ENCODE data around the gene ARHGAP8.

Gene ARHGAP8

DNA sequence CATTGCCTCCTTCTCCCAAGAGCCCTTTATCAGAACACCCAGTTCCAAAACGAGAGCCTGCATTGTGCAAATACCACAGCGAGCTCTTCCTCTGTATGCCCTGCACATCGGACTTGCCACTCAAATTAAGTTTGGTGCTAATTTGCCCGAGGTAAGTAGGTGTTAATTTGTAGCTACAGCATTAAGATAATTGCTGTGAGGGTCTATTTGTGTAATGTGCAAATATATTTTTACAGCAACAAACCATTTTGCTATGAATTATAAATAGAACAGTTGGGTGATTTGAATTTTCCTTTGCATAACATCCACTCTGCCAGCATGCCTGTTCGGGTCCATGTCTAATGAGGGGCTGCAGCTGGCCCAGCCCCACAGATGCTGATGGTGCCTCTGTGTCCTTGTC is 8.1 kb downstream of the ARHGAP8 start:
- peaks cover 12% of the 10 kb centered on the region for H3K4me1 ChIP-seq (ENCODE audit: control insufficient read depth, insufficient read depth, low read depth, low read length)
- no peak overlapping the region for H3K9ac ChIP-seq (ENCODE audit: low read length)
- no peak overlapping the region for H3K14ac ChIP-seq (ENCODE audit: low read length in 2 of 2)
- H4K91ac ChIP-seq (ENCODE audit: low read length) = no peak overlapping the region
- H2BK120ac ChIP-seq (ENCODE audit: low read depth, low read length) = no peak overlapping the region
- no peaks in the 10 kb centered on the region for H3K79me1 ChIP-seq (replicated peaks; ENCODE audit: low read length, poor library complexity, severe bottlenecking)
- H2AFZ ChIP-seq (ENCODE audit: low read depth, low read length) = no peak overlapping the region
- H3K27me3 ChIP-seq (ENCODE audit: control insufficient read depth in 1 of 2, insufficient read depth in 1 of 2, low read length in 2 of 2) = peaks cover 40 to 45% of the 10 kb centered on the region in 2 experiments
- no peak for DNase-seq
- no peak overlapping the region for H3K4ac ChIP-seq (ENCODE audit: low read depth in 1 of 2, low read length in 2 of 2)
- H3K27ac ChIP-seq (ENCODE audit: low read length, poor library complexity, severe bottlenecking) = no peak overlapping the region
- H3K18ac ChIP-seq (ENCODE audit: low read depth in 1 of 2, low read length in 2 of 2) = no peak overlapping the region
- no peak overlapping the region for H2BK5ac ChIP-seq (ENCODE audit: low read depth, low read length, poor library complexity, severe bottlenecking)
- H3K4me2 ChIP-seq (ENCODE audit: low read length, poor library complexity, severe bottlenecking) = no peak overlapping the region
- H2AK5ac ChIP-seq (ENCODE audit: low read length, severe bottlenecking) = no peak overlapping the region
- no peak overlapping the region for H3K23ac ChIP-seq (ENCODE audit: low read length in 2 of 2)
- WGBS = 93% methylated on average over 4 of the region's 5 CpGs
- H3K9me3 ChIP-seq (ENCODE audit: control insufficient read depth, low read length) = no peaks in the 10 kb centered on the region
- no peak overlapping the region for H2BK15ac ChIP-seq (ENCODE audit: low read depth, poor library complexity, severe bottlenecking)
- no peak overlapping the region for H2BK12ac ChIP-seq (ENCODE audit: low read length in 2 of 2)
- no peak overlapping the region for H3K4me3 ChIP-seq (ENCODE audit: insufficient read depth in 1 of 2, low read depth in 1 of 2, low read length in 2 of 2)
- H4K8ac ChIP-seq (ENCODE audit: low read length) = no peak overlapping the region
- H3K36me3 ChIP-seq (ENCODE audit: control insufficient read depth in 1 of 2, insufficient read depth in 2 of 2, low read depth in 1 of 2, low read length in 2 of 2) = no peaks in the 10 kb centered on the region

- Histone ChIP-seq H3K9me3 (ENCODE audit: control insufficient read depth, low read length) (no peaks in the 10 kb centered on the region), H2AK5ac (ENCODE audit: low read length, severe bottlenecking) (no peak overlapping the region), H3K9ac (ENCODE audit: low read length) (no peak overlapping the region), H4K8ac (ENCODE audit: low read length) (no peak overlapping the region), H2BK120ac (ENCODE audit: low read depth, low read length) (no peak overlapping the region), H3K14ac (ENCODE audit: low read length in 2 of 2) (no peak overlapping the region), H3K27me3 (ENCODE audit: control insufficient read depth in 1 of 2, insufficient read depth in 1 of 2, low read length in 2 of 2) (peaks cover 34 to 45% of the 10 kb centered on the region in 2 experiments), H2BK5ac (ENCODE audit: low read depth, low read length, poor library complexity, severe bottlenecking) (no peak overlapping the region), H4K91ac (ENCODE audit: low read length) (no peak overlapping the region), H2BK12ac (ENCODE audit: low read length in 2 of 2) (no peak overlapping the region), H3K23ac (ENCODE audit: low read length in 2 of 2) (no peak overlapping the region), H3K79me1 (replicated peaks; ENCODE audit: low read length, poor library complexity, severe bottlenecking) (no peaks in the 10 kb centered on the region), H3K4me3 (ENCODE audit: insufficient read depth in 1 of 2, low read depth in 1 of 2, low read length in 2 of 2) (no peak overlapping the region), H3K4me1 (ENCODE audit: control insufficient read depth, insufficient read depth, low read depth, low read length) (peaks cover 12% of the 10 kb centered on the region), H3K36me3 (ENCODE audit: control insufficient read depth in 1 of 2, insufficient read depth in 2 of 2, low read depth in 1 of 2, low read length in 2 of 2) (no peaks in the 10 kb centered on the region), H3K4ac (ENCODE audit: low read depth in 1 of 2, low read length in 2 of 2) (no peak overlapping the region), H3K27ac (ENCODE audit: low read length, poor library complexity, severe bottlenecking) (no peak overlapping the region), H3K4me2 (ENCODE audit: low read length, poor library complexity, severe bottlenecking) (no peak overlapping the region), H2BK15ac (ENCODE audit: low read depth, poor library complexity, severe bottlenecking) (no peak overlapping the region), H2AFZ (ENCODE audit: low read depth, low read length) (no peak overlapping the region), H3K18ac (ENCODE audit: low read depth in 1 of 2, low read length in 2 of 2) (no peak overlapping the region)
- no peak for DNase-seq
- WGBS = 73% methylated on average over 7 of the region's 10 CpGs
These were observed 8.7 kb downstream of the ARHGAP8 start for GRCh38 chr22:44761025-44761424.

GRCh38 chr22:44764373-44764772 is 12.0 kb downstream of the ARHGAP8 start:
- H3K27me3 ChIP-seq (ENCODE audit: control insufficient read depth in 1 of 2, insufficient read depth in 1 of 2, low read length in 2 of 2) = peaks cover 21 to 48% of the 10 kb centered on the region in 2 experiments
- H3K14ac ChIP-seq (ENCODE audit: low read length in 2 of 2) = no peak overlapping the region
- no peak overlapping the region for H3K4ac ChIP-seq (ENCODE audit: low read depth in 1 of 2, low read length in 2 of 2)
- H3K18ac ChIP-seq (ENCODE audit: low read depth in 1 of 2, low read length in 2 of 2) = no peak overlapping the region
- H2BK12ac ChIP-seq (ENCODE audit: low read length in 2 of 2) = no peak overlapping the region
- no peaks in the 10 kb centered on the region for H3K4me1 ChIP-seq (ENCODE audit: control insufficient read depth, insufficient read depth, low read depth, low read length)
- H2BK5ac ChIP-seq (ENCODE audit: low read depth, low read length, poor library complexity, severe bottlenecking) = no peak overlapping the region
- no peak overlapping the region for H4K91ac ChIP-seq (ENCODE audit: low read length)
- H3K79me1 ChIP-seq (replicated peaks; ENCODE audit: low read length, poor library complexity, severe bottlenecking) = no peaks in the 10 kb centered on the region
- H2AK5ac ChIP-seq (ENCODE audit: low read length, severe bottlenecking) = no peak overlapping the region
- no peak overlapping the region for H3K27ac ChIP-seq (ENCODE audit: low read length, poor library complexity, severe bottlenecking)
- no peak for DNase-seq
- no peak overlapping the region for H4K8ac ChIP-seq (ENCODE audit: low read length)
- WGBS = 88% methylated on average over 17 of the region's 17 CpGs
- H2AFZ ChIP-seq (ENCODE audit: low read depth, low read length) = no peak overlapping the region
- no peak overlapping the region for H3K9ac ChIP-seq (ENCODE audit: low read length)
- no peak overlapping the region for H3K4me2 ChIP-seq (ENCODE audit: low read length, poor library complexity, severe bottlenecking)
- H3K4me3 ChIP-seq (ENCODE audit: insufficient read depth in 1 of 2, low read depth in 1 of 2, low read length in 2 of 2) = no peak overlapping the region
- H3K36me3 ChIP-seq (ENCODE audit: control insufficient read depth in 1 of 2, insufficient read depth in 2 of 2, low read depth in 1 of 2, low read length in 2 of 2) = no peaks in the 10 kb centered on the region
- peaks cover under 1% of the 10 kb centered on the region for H3K9me3 ChIP-seq (ENCODE audit: control insufficient read depth, low read length)
- no peak overlapping the region for H2BK120ac ChIP-seq (ENCODE audit: low read depth, low read length)
- H2BK15ac ChIP-seq (ENCODE audit: low read depth, poor library complexity, severe bottlenecking) = no peak overlapping the region
- H3K23ac ChIP-seq (ENCODE audit: low read length in 2 of 2) = no peak overlapping the region

DNA sequence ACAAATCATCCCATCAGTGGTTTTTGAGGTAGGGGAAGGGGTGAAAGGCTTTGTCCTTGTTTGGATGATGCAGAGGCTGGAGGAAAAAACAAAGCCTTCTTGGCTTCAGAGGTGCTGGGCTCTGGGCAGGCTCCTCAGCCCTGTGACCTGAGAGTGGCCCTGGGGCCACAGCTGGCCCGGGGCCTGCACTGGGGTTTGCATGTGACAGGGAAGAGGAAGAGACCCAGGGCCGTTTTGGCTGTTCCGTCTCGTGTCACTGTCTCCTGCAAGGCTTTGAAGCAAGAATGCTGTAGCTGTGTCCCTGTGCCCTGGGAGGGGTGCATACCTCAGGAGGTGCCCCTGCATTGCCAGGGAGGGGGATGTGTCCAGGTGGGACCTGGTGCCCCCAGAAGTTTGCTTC is 12.6 kb downstream of the ARHGAP8 start:
- H3K36me3 ChIP-seq (ENCODE audit: control insufficient read depth in 1 of 2, insufficient read depth in 2 of 2, low read depth in 1 of 2, low read length in 2 of 2) = no peaks in the 10 kb centered on the region
- H3K4me2 ChIP-seq (ENCODE audit: low read length, poor library complexity, severe bottlenecking) = no peak overlapping the region

More for the DNA sequence above, 12.6 kb downstream of the ARHGAP8 start:
- no peak overlapping the region for H3K23ac ChIP-seq (ENCODE audit: low read length in 2 of 2)
- no peak for DNase-seq
- H3K4ac ChIP-seq (ENCODE audit: low read depth in 1 of 2, low read length in 2 of 2) = no peak overlapping the region
- H3K9ac ChIP-seq (ENCODE audit: low read length) = no peak overlapping the region
- no peak overlapping the region for H2AFZ ChIP-seq (ENCODE audit: low read depth, low read length)
- peaks cover 15 to 42% of the 10 kb centered on the region in 2 experiments for H3K27me3 ChIP-seq (ENCODE audit: control insufficient read depth in 1 of 2, insufficient read depth in 1 of 2, low read length in 2 of 2)
- no peak overlapping the region for H2BK120ac ChIP-seq (ENCODE audit: low read depth, low read length)
- H2BK15ac ChIP-seq (ENCODE audit: low read depth, poor library complexity, severe bottlenecking) = no peak overlapping the region
- H3K27ac ChIP-seq (ENCODE audit: low read length, poor library complexity, severe bottlenecking) = no peak overlapping the region
- no peaks in the 10 kb centered on the region for H3K4me1 ChIP-seq (ENCODE audit: control insufficient read depth, insufficient read depth, low read depth, low read length)
- H3K9me3 ChIP-seq (ENCODE audit: control insufficient read depth, low read length) = peaks cover 5% of the 10 kb centered on the region
- no peak overlapping the region for H3K14ac ChIP-seq (ENCODE audit: low read length in 2 of 2)
- H2BK5ac ChIP-seq (ENCODE audit: low read depth, low read length, poor library complexity, severe bottlenecking) = no peak overlapping the region
- H3K79me1 ChIP-seq (replicated peaks; ENCODE audit: low read length, poor library complexity, severe bottlenecking) = no peaks in the 10 kb centered on the region
- H4K91ac ChIP-seq (ENCODE audit: low read length) = no peak overlapping the region
- H3K4me3 ChIP-seq (ENCODE audit: insufficient read depth in 1 of 2, low read depth in 1 of 2, low read length in 2 of 2) = no peak overlapping the region
- 62% methylated on average over 4 of the region's 4 CpGs for WGBS
- H3K18ac ChIP-seq (ENCODE audit: low read depth in 1 of 2, low read length in 2 of 2) = no peak overlapping the region
- H2AK5ac ChIP-seq (ENCODE audit: low read length, severe bottlenecking) = no peak overlapping the region
- no peak overlapping the region for H2BK12ac ChIP-seq (ENCODE audit: low read length in 2 of 2)
- no peak overlapping the region for H4K8ac ChIP-seq (ENCODE audit: low read length)

Data from mesenchymal stem cell (in vitro differentiated cells and primary cell).